Endothelial cell of umbilical vein (primary cell): ENCODE measurements around the gene ROMO1. TPM values are rescaled to one million over a fixed set of nuclear protein-coding genes. Genes with fewer than 3 reads are reported as not detected.

ENCODE experiments used
- BruUV-seq: library from RNA; stranded (reverse); fragments of 400-500 nt; replicated peaks from 2 replicates; lab custom pipeline; 2021; lab: Mats Ljungman, UMichigan
- CTCF ChIA-PET: fragments of 300-600, 350-600 bp; sonication (Branson Sonifier 250); formaldehyde crosslinking; loops from one replicate; lab custom pipeline; 2021; ENCODE audit warnings: antibody characterized with exemption, inconsistent platforms; lab: Charles Lee
- POLR2A ChIA-PET: fragments of 300-600, 350-600 bp; sonication (Branson Sonifier 250); formaldehyde crosslinking; loops from one replicate; lab custom pipeline; 2021; ENCODE audit warnings: antibody characterized with exemption, inconsistent platforms; lab: Charles Lee
- DNase-seq: peaks from one replicate; pipeline ENCODE4 v3.0.0-alpha.2; 2011; ENCODE audit warnings: low read depth, low spot score
- FAIRE-seq: peaks from 2 replicates; lab custom pipeline; 2011; peaks lifted over from hg19 to GRCh38; lab: Jason Lieb, UNC
- H2AFZ ChIP-seq: 2 replicates; pipeline ENCODE4 v1.6.0; 2012; ENCODE audit warnings: low read depth, low read length, control low read depth, inconsistent platforms
- H3K27ac ChIP-seq: 2 replicates; pipeline ENCODE4 v1.5.1; 2011; ENCODE audit warnings: low read depth, mild to moderate bottlenecking, control low read depth, low read length, moderate library complexity; ENCODE audit not compliant: insufficient read depth
- H3K27me3 ChIP-seq, 2 experiments: 2 replicates each; pipeline versions ENCODE4 v1.6.0 to v1.6.1; 2011; ENCODE audit warnings: low read length in 2 of 2, mixed read lengths in 1 of 2; ENCODE audit not compliant: control insufficient read depth in 2 of 2, insufficient read depth in 2 of 2
- H3K36me3 ChIP-seq, 2 experiments: 2 replicates in 1 of 2; 3 replicates in 1 of 2; pipeline ENCODE4 v1.5.1; 2011; ENCODE audit warnings: low read length in 2 of 2, mild to moderate bottlenecking in 1 of 2, moderate library complexity in 1 of 2; ENCODE audit not compliant: control insufficient read depth in 2 of 2, insufficient read depth in 2 of 2; ENCODE audit errors: extremely low read depth in 1 of 2
- H3K4me1 ChIP-seq: 3 replicates; pipeline ENCODE4 v1.5.1; 2011; ENCODE audit warnings: mild to moderate bottlenecking, low read length; ENCODE audit not compliant: control insufficient read depth, insufficient read depth; ENCODE audit errors: extremely low read depth
- H3K4me2 ChIP-seq: 2 replicates; pipeline ENCODE4 v1.6.1; 2011; ENCODE audit warnings: low read length, control low read depth, mixed read lengths; ENCODE audit not compliant: insufficient read depth
- H3K4me3 ChIP-seq, 3 experiments: fragments of 200-600 bp in 1 of 3; sonication (generic), shearing (Covaris generic) in 1 of 3; replicated peaks in 1 of 3; 2 replicates each; pipeline ENCODE4 v1.5.1; 2011 to 2016; ENCODE audit warnings: control low read depth in 3 of 3, low read length in 3 of 3, mild to moderate bottlenecking in 2 of 3, inconsistent platforms in 1 of 3, low read depth in 1 of 3, moderate library complexity in 1 of 3; ENCODE audit not compliant: insufficient read depth in 1 of 3
- H3K79me2 ChIP-seq: 2 replicates; pipeline ENCODE4 v1.6.0; 2012; ENCODE audit warnings: low read length, inconsistent platforms; ENCODE audit not compliant: control insufficient read depth, insufficient read depth
- H3K9ac ChIP-seq: replicated peaks from 2 replicates; pipeline ENCODE3; 2011; ENCODE audit warnings: low read length, control low read depth; ENCODE audit not compliant: insufficient read depth; ENCODE audit errors: extremely low read depth
- H3K9me1 ChIP-seq: replicated peaks from 3 replicates; pipeline ENCODE4 v1.6.0; 2011; ENCODE audit warnings: mild to moderate bottlenecking, low read length; ENCODE audit not compliant: control insufficient read depth, insufficient read depth; ENCODE audit errors: extremely low read depth
- H3K9me3 ChIP-seq: replicated peaks from 2 replicates; pipeline ENCODE4 v1.5.1; 2012; ENCODE audit warnings: low read length, inconsistent platforms; ENCODE audit not compliant: control insufficient read depth, insufficient read depth
- H4K20me1 ChIP-seq: replicated peaks from 2 replicates; pipeline ENCODE3; 2011; ENCODE audit warnings: mild to moderate bottlenecking, low read length; ENCODE audit not compliant: control insufficient read depth, insufficient read depth; ENCODE audit errors: extremely low read depth
- EZH2 ChIP-seq: IDR thresholded peaks from 2 replicates; pipeline ENCODE4 v1.6.1; 2012; ENCODE audit warnings: borderline replicate concordance, low read depth, mild to moderate bottlenecking, moderate library complexity, low read length, inconsistent platforms; ENCODE audit not compliant: severe bottlenecking
- FOS ChIP-seq: IDR thresholded peaks from 2 replicates; pipeline ENCODE4 v1.6.1; 2011; ENCODE audit warnings: mild to moderate bottlenecking, low read length, moderate library complexity, borderline replicate concordance; ENCODE audit not compliant: insufficient read depth
- GATA2 ChIP-seq: IDR thresholded peaks from 2 replicates; pipeline ENCODE4 v1.7.0; 2011; ENCODE audit warnings: low read depth, mild to moderate bottlenecking, moderate library complexity, mixed read lengths, low read length; ENCODE audit not compliant: insufficient read length, insufficient read depth
- JUN ChIP-seq: IDR thresholded peaks from 2 replicates; pipeline ENCODE4 v1.6.1; 2011; ENCODE audit warnings: borderline replicate concordance, low read depth; ENCODE audit not compliant: insufficient read length, insufficient read depth
- MAX ChIP-seq: IDR thresholded peaks from 2 replicates; pipeline ENCODE4 v1.6.1; 2011; ENCODE audit not compliant: insufficient read depth, insufficient read length
- MYC ChIP-seq: IDR thresholded peaks from one replicate; pipeline ENCODE4 v1.6.1; 2011; ENCODE audit warnings: mild to moderate bottlenecking, low read depth, low read length
- POLR2A ChIP-seq: IDR thresholded peaks from 2 replicates; pipeline ENCODE4 v1.6.1; 2012; ENCODE audit warnings: low read depth, mild to moderate bottlenecking, control low read depth, low read length
- POLR2AphosphoS5 ChIP-seq: IDR thresholded peaks from 2 replicates; pipeline ENCODE4 v1.6.1; 2012; ENCODE audit warnings: low read depth, mild to moderate bottlenecking, control low read depth, low read length, moderate library complexity; ENCODE audit not compliant: insufficient read depth
- dilution Hi-C: fragments of 300-500 bp; cut with MboI; formaldehyde crosslinking; loops from one replicate; pipeline ENCODE4 v1.15.0; 2019; ENCODE audit warnings: low sequenced_read_pairs; ENCODE audit not compliant: extremely low pct_ligation_motif_present
- intact Hi-C: fragments of 100-400 bp; cut with micrococcal nuclease; formaldehyde crosslinking; loops from one replicate; pipeline ENCODE4 v1.10.0; 2022
- polyA plus RNA-seq, 4 experiments: library from polyadenylated mRNA; depleted of rRNA in 3 of 4; stranded (reverse) in 3 of 4; unstranded in 1 of 4; fragments of >200 nt; gene quantifications; 2 replicates each; pipeline versions ENCODE4 v1.2.1 to v1.2.3, GENCODE V29; 2011 to 2012; ENCODE audit warnings: missing spikeins in 1 of 4
- total RNA-seq: library from RNA; stranded (reverse); gene quantifications from 2 replicates; pipeline ENCODE4 v1.2.3, GENCODE V29; 2021
- TF ChIP-seq, protein P1 (sequence below), 2 donors: IDR thresholded peaks; 1 replicate in 1 of 2; 2 replicates in 1 of 2; pipeline ENCODE4 v1.5.1; 2011; ENCODE audit warnings: low read length in 2 of 2, mild to moderate bottlenecking in 2 of 2, moderate library complexity in 2 of 2, control low read depth in 1 of 2, inconsistent platforms in 1 of 2, low read depth in 1 of 2; ENCODE audit not compliant: insufficient read depth in 1 of 2; ENCODE audit errors: extremely low read depth in 1 of 2

Gene ROMO1
- total and polyA plus RNA-seq, 2 donors (not counting 3 experiments of a cell fraction or from before 2014, with no cell fraction given), result 174 to 1,099 TPM

GRCh38 chr20:35741892-35742740 is 42.9 kb downstream of the ROMO1 start, which contains the start of gene RBM39:
TSS of gene RBM39 (minus strand) at chr20:35742260. CDS start at chr20:35740874, 1,386 bp downstream.
- ChIA-PET CTCF (interaction anchor here (0.6 to 3.6 kb wide), 24 partner anchors 9 to 439 kb away, joined by 3 to 29 read pairs (median 3); partner anchors contain the start of genes PHF20, SCAND1 and SPAG4), POLR2A (interaction anchor here (0.6 to 2.8 kb wide), 22 partner anchors 8 to 746 kb away, joined by 3 to 47 read pairs (median 4); partner anchors contain the start of genes NFS1, PHF20, ROMO1 and SCAND1)
- Histone ChIP-seq H3K36me3 (peaks cover 6 to 24% of the 10 kb centered on the region in 2 experiments), H2AFZ (no peak within 1 kb of the TSS), H3K9ac (peak within 1 kb of the TSS; percentile 100), H3K4me2 (peak within 1 kb of the TSS; percentile 99), H3K4me1 (peaks cover 39% of the 10 kb centered on the region), H3K9me1 (no peaks in the 10 kb centered on the region), H3K27me3 (no peaks in the 10 kb centered on the region), H3K27ac (peak within 1 kb of the TSS; percentile 97), H3K4me3 (peak within 1 kb of the TSS; percentile 97 to 100 (median 99)), H3K9me3 (no peaks in the 10 kb centered on the region), H3K79me2 (peaks cover 48% of the 10 kb centered on the region), H4K20me1 (peaks cover 20% of the 10 kb centered on the region)
- FAIRE-seq (peak; percentile 86), DNase-seq (peak; percentile 100)
- TF ChIP-seq POLR2AphosphoS5, result peak; percentile 80
- no peak for TF ChIP-seq FOS
- TF ChIP-seq POLR2A, result peak; percentile 89
- TF ChIP-seq, protein P1, sequence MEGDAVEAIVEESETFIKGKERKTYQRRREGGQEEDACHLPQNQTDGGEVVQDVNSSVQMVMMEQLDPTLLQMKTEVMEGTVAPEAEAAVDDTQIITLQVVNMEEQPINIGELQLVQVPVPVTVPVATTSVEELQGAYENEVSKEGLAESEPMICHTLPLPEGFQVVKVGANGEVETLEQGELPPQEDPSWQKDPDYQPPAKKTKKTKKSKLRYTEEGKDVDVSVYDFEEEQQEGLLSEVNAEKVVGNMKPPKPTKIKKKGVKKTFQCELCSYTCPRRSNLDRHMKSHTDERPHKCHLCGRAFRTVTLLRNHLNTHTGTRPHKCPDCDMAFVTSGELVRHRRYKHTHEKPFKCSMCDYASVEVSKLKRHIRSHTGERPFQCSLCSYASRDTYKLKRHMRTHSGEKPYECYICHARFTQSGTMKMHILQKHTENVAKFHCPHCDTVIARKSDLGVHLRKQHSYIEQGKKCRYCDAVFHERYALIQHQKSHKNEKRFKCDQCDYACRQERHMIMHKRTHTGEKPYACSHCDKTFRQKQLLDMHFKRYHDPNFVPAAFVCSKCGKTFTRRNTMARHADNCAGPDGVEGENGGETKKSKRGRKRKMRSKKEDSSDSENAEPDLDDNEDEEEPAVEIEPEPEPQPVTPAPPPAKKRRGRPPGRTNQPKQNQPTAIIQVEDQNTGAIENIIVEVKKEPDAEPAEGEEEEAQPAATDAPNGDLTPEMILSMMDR (IDR thresholded peaks at IDR 0.05; ENCODE audit: extremely low read depth in 1 of 2, insufficient read depth in 1 of 2, low read depth in 1 of 2, low read length in 2 of 2), result peak; percentile 21 to 58
- TF ChIP-seq EZH2, result no peak
- peak; percentile 23 for TF ChIP-seq MYC
- TF ChIP-seq GATA2, result peak; percentile 43
- TF ChIP-seq JUN, result no peak
- TF ChIP-seq MAX, result peak; percentile 64
- intact Hi-C loops (loop anchor here (1.0 to 5.0 kb wide), 5 partner anchors 26 to 211 kb away; partner anchors contain the start of genes CPNE1 and RBM12), dilution Hi-C loops (no loop called here)
- TSS peak; percentile 3 for BruUV-seq
